H54 (cell line): ENCODE data around the gene RBM33.
"Not testable (repeated sequence)": the region's sequence is repeated elsewhere in the genome, so short reads cannot be mapped to it uniquely, and the experiment has no call there.

Experiments used
- DNase-seq: peaks from one replicate; pipeline ENCODE4 v3.0.0; 2011; ENCODE audit warnings: low spot score, mixed read lengths; ENCODE audit not compliant: insufficient read length
- FAIRE-seq: peaks from 3 replicates; lab custom pipeline; 2011; peaks lifted over from hg19 to GRCh38; lab: Jason Lieb, UNC
- POLR2A ChIP-seq: IDR thresholded peaks from 2 replicates; pipeline ENCODE4 v1.6.1; 2011; ENCODE audit warnings: low read depth, mild to moderate bottlenecking, low read length

RBM33 gene

DNA sequence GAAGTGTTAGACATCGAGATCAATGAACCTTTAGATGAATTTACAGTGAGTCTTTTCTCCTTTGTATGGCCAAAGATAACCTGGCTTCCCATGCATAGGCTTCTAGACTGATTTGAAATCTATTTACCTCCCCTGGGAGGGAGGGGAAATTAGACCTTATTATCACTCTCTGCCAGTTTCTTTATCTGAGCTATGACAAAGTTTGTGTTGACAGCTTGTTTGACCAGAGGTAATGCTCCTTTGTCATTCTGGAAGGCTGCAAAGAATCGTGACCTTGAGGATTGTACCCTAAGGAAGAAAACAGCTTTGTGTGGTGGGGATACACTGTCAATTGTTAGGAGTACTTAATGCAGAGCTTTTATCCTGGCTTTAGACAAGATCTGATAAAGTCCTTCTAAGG lies 36.4 kb downstream of the RBM33 start:
- DNase-seq (no peak), FAIRE-seq (no peak)
- no peak for TF ChIP-seq POLR2A

DNA sequence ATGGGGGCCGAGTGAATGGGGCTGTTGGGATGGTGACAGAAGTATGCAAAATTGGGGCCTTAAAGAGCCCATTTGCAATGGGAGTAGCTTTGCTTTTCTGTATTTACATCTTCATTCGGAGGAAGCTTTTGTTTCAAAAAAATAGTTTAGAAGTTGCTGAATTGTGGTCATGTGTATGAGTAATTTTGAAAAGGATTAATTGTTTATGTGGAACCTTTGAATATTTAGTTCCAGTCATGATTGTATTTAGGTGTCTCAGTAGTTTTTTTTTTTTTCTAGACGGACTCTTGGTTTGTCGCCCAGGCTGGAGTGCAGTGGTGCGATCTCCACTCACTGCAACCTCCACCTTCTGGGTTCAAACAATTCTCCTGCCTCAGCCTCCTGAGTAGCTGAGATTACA lies 37.2 kb downstream of the RBM33 start:
- FAIRE-seq (no peak), DNase-seq (no peak)
- no peak for TF ChIP-seq POLR2A

DNA sequence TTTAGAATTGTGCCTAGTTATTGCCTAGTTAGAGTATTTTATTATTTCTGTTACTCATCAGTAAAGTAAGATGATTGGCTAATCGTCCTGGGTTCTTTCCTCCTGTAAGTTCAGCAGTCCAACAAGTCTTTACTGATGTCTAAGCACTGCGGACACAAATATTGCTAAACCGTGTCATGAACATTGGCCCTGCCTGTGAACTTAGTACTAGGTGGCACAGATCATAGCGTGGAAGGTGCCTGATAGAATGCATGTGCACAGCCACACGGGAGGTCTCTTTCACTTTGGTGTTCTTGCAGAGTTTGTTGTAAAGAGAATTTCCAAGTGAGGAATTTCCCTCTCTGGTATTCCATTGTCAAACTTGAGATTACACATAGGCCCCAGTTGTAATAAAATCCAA lies 38.0 kb downstream of the RBM33 start:
- DNase-seq = no peak
- no peak for FAIRE-seq
- no peak for TF ChIP-seq POLR2A

- DNase-seq = no peak
- TF ChIP-seq POLR2A = no peak
These were observed 38.6 kb downstream of the RBM33 start for GRCh38 chr7:155683098-155683497.

DNA sequence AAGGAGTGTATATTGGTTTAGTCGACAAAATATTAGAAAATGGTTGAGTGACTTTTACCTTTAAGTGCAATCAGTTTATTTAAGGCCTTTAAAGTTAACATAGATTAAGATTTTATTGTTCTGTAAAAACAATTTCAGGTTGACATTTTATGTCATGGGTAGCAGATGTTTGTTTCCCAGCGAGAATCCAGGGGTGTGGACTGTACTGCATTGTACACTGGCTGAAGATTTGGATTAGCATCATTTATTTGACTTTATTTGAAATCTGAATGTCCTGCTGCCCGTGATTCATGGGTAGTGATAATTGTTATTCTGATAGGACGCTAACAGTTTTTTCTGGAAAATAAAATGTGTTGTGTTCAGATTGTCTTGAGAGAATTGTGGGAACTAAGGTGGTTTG lies 39.3 kb downstream of the RBM33 start:
- no peak for DNase-seq
- no peak for TF ChIP-seq POLR2A
- FAIRE-seq = no peak

More at GRCh38 chr7:155683098-155683497, 38.6 kb downstream of the RBM33 start:
- FAIRE-seq = no peak

- TF ChIP-seq POLR2A = no peak
- no peak for FAIRE-seq
- no peak for DNase-seq
These were observed 40.1 kb downstream of the RBM33 start for GRCh38 chr7:155684543-155684942.

DNA sequence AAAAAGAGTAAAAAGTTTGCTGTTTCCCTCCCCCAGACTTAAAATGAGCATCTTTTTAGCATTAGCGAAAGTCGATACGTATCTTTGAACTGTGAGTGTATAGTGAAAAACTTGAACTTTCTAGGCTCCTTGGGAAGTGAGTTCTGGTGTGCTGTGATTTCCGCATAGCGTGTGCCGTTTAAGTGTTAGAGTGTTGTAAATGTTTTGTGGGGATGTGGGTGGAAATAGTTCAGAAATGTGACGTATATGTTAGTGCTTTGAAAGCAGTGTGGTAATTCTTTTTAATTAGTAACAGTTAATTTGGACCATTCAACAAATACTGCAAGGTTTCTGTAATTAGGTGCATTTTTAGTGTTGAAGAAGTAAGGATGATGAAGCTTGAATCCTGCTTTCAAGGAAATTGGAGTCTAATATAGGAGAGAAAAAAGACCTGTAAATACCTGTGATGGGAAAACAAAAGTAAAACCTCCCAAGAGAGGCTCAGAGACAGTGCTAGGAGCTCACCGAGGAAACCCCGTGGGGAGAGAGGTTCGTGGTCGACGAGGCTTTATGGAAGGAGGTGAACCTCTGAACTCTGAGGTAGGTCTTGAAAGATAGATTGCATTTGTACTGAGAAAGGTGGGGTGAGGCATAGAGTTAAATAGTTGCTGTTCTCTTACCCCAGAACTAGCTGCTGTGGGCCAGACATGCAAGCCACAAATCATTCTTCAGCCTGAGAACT lies 40.8 kb downstream of the RBM33 start:
- no peak for DNase-seq
- FAIRE-seq = no peak
- TF ChIP-seq POLR2A = no peak

DNA sequence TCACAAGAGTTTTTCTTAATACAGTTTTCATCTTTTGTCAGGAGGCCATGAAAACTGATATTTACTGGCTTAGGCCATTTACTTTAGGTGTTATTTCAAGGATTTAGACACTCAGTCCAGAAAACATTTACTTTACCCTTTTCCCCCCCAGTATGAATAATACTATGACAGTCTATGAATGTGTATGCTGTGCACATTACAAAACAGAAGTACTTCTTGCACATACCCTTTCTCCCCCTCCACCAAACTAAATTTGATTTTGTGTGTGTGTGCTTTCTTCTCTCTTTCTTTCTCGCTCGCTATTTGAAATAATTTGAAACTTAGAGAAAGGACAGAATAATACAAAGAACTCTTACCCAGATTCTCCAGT lies 41.3 kb downstream of the RBM33 start:
- DNase-seq (no peak), FAIRE-seq (no peak)
- no peak for TF ChIP-seq POLR2A

DNA sequence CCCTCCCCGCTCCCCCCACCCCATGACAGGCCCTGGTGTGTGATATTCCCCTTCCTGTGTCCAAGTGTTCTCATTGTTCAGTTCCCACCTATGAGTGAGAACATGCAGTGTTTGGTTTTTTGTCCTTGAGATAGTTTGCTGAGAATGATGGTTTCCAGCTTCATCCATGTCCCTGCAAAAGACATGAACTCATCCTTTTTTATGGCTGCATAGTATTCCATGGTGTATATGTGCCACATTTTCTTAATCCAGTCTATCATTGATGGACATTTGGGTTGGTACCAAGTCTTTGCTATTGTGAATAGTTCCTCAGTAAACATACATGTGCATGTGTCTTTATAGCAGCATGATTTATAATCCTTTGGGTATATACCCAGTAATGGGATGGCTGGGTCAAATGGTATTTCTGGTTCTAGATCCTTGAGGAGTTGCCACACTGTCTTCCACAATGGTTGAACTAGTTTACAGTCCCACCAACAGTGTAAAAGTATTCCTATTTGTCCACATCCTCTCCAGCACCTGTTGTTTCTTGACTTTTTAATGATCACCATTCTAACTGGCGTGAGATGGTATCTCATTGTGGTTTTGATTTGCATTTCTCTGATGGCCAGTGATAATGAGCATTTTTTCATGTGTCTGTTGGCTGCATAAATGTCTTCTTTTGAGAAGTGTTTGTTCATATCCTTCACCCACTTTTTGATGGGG lies 42.3 kb downstream of the RBM33 start:
- not testable (repeated sequence) for DNase-seq, FAIRE-seq

GRCh38 chr7:155688237-155688636 lies 43.8 kb downstream of the RBM33 start:
- not testable (repeated sequence) for DNase-seq, FAIRE-seq

GRCh38 chr7:155690655-155691054 lies 46.2 kb downstream of the RBM33 start:
- not testable (repeated sequence) for FAIRE-seq, DNase-seq

DNA sequence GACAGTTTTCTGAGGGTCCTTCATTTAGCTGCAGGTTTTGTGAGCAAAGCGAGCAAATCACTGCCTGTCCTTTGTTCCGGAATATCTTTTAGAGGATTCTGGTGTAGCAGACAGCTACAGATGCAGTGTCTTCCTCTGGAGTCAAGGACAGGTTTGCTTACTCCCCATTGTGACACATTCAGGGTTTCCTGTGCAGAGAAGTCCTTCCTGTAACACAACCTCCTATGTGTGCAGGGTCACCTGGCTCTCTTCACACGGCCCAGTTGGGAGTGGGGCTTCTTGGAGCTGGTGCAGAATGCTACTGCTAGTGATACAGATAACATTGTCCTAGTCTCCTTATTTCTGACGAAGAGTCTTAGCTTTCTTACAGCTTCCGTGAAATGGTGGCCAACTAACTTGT lies 47.9 kb downstream of the RBM33 start:
- TF ChIP-seq POLR2A = no peak
- no peak for DNase-seq
- no peak for FAIRE-seq

- FAIRE-seq (no peak), DNase-seq (no peak)
- TF ChIP-seq POLR2A = no peak
These were observed 49.4 kb downstream of the RBM33 start for GRCh38 chr7:155693826-155694225.

DNA sequence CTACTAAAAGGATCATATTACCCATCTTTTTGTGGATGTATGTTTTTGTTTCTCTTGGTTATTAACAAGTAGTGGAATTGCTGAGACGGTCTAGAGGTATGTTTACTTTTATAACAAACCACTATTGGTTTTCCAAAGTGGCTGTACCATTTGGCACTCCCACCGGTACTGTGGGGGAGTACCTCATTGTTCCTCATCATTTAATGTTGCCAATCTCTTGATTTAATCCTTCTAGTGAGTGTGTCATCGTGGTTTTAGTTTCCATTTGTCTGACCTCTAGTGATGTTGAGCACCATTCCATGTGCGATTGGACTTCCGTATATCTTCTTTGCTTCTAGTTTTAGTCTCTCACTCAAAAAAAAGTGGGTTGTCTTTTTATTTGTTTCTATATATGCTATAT lies 50.4 kb downstream of the RBM33 start:
- DNase-seq (no peak), FAIRE-seq (no peak)
- no peak for TF ChIP-seq POLR2A

DNA sequence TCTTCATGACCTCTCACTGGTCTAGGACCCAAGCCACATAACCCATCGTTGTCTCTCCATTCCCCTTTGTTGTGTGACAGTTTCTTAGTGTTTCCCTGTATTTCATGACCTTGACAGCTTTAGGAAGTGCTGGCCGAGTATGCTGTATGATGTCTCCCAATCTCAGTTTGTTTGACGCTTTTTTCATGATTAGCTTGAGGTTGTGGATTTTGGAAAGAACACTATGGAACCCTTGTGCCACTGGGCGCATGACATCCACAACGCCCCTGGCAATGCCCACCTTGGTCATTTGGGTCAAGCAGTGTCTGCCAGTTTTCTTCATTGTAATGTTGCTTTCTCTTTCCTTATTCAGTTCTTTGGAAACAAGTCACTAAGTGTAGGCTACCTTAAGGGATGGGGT lies 52.3 kb downstream of the RBM33 start:
- DNase-seq (no peak), FAIRE-seq (no peak)
- no peak for TF ChIP-seq POLR2A
